Stimulated activated CD8-positive, alpha-beta memory T cell treated with anti-CD3 and anti-CD28 coated beads, Interleukin-7, amount 100 ng/mL, for 1 hour (primary cell): ENCODE measurements around the gene TFR2.

ENCODE experiments used
- DNase-seq, 2 donors: peaks; one replicate each; pipeline ENCODE4 v3.0.0-alpha.2; 2020; ENCODE audit warnings: low read depth in 2 of 2

TFR2 gene

DNA sequence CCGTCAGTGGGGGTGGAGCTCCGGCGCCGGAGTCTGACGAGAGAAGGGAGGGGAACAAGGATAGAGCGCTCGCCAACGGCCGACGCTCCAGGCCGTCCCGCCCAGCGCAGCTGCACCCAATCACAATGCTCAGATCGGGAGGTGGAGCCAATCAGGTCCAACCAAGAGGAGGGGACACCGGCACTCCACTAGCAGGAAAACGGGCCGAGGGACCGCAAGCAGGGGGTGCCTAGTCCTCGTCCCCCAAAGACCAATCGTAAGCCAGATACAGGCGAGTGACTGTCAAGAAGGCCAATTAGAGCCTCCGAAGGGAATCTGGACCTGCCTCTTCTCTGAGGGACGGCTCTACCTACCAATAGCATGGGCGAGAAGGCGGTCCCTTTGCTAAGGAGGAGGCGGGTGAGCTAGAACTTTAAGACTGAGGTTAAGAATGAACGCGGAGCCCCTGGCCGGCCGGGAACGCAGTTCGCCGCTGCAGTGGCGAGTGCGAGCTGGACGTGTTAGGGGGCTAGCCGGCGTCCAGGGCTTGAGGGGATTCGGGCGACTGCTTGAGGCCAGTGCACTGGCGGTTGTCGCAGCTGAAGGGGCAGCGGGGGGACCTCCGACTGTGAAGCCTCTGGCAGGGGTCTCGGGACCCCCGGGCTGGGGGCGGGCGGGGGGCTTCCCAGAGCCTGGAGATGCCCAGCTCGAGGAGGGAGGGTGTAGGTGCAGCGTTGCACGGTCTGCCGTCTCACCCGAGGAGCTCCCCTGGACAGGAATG, 54.9 kb downstream of the TFR2 start, which contains the start of gene FBXO24:
TSS of gene FBXO24 (plus strand) at position 63 of the 760 bp plus-strand sequence. CDS start at position 361, 298 bp downstream.
- peak; percentile 98 for DNase-seq

DNA sequence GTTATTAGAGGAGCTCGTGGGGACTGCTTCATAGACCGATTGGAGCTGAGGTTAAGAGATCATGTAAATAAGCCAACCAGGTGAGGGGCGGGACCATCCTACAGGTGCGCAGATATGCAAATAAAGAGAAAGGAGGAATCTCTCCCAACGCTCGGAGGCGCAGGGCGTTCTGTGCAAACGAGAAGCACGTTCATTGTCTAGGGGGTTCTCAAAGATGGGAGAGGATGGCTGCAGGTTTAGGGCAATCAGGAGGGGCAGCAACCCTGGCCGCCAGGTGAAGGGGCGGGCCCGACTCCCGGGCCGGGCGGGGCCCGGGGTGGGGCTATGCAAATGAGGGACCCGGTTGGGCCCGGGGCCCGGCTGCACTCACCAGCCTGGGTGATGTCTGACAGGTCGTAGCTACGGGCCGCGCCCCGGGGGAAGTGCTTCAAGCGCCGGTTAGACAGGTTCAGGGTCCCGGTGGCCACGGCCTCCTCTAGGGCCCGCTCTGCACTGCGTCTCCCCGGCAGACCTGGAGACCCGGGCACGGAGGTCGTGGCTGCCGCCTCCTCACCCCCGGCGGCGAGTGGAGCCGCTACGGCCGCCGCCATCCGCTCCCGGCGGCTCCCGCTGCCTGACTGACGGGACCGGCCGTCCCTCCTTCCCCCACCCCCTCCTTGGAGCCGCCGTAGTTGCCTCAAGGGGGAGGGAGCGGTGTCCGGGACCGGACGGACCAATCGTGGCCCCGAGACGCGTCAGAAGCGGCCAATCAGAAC, 55.7 kb downstream of the TFR2 start, which contains the start of gene LRCH4:
TSS of gene LRCH4 (minus strand) at position 619 of the 755 bp plus-strand sequence. CDS start at position 590, 29 bp downstream.
- no peak for DNase-seq

DNA sequence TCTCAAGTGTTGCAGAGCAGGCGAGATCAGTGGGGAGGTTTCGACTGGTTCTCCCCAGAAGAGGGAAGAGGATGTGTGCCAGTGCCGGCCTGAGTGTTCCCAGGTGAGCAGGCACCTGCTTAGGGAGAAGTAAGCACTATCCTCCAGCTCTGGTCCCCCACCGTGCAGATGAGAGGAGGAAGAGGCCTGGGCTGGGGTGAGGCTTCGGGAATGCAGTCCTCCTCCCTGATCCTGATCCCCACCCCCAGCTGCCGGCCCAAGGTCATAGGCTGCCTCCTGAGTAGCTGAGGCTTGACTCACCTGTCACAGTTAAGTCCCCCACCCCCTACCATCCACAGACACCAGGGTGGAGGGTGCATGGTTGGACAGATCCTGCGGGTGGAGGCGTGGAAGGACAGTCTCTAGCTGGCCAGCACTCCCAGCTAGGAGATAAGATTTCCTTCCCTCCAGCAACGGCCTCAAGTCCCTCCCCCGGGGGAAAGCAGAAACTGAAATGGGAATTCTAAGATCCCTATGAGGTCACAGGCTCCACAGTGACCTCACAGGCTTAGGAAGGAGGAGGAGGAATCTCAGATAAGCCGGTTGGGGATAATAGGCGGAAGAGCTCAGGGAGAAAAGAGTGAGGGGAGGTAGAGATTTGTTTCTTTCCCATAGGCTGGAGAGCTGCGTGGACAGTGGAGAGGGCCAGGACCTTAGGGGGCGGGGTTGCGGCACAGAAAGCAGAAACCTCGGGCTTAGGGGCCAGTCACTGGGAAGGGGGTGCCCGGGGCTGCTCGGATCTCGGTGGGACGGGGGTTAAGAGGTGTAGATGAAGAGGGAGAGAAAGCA, 56.5 kb downstream of the TFR2 start:
- DNase-seq: no peak

DNA sequence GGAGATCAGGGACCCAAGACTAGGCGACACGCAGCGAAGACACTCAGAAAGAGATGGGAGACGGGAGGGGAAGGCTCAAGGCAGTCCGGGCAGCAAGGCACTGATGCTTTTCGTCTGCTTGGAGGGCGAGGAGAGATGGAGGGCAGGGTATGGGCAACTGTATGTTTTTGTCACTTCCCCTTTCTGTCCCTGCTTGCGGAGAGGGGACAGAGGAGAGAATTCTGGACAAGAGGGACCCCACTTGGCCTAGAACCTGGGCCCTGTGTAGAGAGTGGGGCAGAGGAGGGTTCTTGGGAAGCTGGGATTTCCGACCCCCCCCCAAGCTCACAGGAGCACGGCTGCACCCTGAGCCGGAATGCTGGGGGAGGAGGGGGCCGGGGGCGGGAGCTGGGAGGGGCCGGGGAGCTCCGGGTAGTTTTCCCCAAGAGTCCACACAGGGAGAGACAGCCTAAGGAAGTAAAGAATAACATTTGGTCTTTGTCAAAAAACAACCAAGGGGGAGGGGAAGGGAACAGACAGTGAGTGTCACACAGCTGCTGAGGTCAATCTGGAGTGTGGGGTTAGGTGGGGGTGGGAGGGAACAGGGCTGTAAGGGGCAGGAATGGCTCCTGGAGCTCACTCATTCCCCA, 57.2 kb downstream of the TFR2 start:
- DNase-seq: no peak

DNA sequence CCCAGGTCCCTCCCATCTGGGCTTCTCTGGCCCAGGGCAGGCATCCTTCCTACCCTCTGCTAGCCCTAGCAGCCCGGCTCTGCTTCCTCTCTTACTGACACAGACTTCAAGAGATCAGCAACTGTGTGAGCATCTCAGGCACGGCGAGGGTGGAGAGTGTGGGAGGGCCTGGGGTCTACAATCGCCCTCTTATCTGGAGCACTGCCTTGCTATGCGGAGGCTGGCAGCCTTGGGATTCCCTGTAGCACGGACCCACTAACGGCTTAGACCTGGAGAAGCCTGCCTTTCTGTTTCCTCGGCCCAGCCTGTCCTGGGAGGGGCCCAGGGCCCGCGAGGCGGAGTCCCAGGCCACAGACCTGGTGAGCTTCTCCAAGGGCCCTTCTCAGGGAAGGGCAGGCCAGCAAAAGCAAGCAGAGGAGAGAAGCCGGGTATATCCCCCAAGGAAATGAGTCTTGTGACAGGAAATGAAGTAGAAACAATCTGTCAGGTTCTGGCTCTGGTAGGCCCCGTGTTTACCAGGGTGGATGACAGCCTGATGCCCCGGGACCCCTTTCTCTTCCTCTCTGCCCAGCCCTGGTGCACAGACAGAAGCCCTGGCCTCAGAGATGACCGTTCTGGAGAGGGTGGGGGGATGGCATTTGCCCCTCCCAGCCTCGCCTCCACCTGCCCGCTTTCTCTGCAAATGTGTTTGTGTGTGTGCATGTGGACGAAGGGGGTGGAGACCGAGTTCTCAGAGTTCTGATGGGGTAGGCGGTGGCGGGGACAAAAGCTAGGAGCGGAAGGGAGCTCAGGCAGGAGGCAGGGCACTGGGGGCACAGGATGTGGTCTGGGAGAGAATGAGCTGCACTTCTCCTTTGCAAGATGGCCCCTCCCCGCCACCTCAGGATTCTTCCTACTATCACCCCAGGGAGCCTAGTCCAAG, 58.0 kb downstream of the TFR2 start:
- DNase-seq: no peak

DNA sequence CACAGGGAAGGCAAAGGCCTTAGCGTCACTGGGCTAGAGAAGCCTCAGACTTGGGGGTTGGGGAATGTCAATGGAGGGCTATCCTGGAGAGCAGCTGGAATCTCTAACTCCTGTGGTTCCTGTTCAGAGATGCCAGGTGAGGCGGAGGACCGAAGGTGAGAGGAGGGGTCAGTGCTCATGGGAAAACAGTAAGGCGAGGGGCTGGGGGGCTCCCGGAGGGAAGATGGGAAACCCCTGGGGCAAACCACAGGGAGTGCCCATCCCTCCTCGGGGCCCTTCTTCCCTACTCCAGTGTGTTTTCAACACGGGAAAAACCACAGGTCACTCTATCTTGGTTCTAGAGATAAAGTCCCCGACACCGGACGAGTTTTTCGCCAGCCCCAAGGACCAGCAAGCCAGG, 58.7 kb downstream of the TFR2 start:
- DNase-seq: no peak

DNA sequence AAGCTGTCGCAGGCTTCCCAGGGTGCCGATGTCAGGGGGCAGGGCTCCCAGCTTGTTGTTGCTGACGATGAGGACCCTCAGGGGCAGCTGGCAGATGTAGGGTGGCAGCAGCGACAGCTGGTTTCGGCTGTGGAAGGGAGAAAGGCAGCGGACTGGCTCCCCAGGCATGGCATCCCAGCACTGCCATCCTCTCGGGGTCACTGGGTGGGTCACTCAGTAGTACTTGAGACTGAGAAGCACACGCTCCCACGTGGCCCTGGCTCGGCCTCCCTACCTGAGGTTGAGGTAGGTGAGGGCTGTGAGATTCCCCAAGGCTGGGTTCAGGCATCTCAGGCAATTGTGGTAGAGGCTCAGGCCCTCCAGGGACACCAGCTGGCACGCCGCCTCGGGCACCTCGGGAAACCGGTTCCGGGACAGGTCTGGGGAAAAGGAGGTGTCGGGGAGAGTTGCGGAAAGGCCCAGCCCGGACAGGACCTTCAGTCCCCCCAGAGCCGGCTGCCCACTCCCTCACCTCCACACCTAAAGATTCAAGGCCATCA, 59.2 kb downstream of the TFR2 start:
- no peak for DNase-seq

DNA sequence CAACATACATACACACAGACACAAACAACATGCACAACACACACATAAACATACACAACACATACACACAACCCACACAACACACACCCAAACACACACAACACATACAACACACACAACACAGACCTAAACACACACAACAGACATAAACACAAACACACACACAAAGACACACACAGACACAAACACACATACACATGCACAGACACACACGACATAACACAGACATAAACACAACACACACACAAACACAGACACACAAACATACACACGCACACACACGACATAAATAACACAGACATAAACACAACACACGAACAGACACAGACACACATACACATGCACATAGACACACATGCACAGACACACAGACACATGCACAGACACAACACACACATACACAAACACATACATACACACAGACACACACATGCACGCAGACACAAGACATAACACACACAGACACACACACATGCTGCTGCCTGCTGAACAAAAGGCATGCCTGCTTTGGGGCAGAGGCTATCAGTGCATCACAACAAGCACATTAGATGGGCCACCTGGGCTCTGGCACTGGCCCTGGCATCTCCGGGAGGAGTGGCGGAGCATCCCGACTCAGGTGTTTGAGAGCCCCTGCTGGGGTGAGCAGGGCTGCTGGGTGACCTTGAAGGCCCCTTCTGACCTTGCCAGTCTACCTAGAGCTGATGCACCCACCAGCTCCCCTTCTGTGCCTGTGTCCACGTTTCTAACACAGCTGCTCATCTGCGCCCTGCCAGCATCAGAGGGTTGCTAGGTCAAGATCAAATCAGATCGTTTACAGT, 60.7 kb downstream of the TFR2 start:
- no peak for DNase-seq

DNA sequence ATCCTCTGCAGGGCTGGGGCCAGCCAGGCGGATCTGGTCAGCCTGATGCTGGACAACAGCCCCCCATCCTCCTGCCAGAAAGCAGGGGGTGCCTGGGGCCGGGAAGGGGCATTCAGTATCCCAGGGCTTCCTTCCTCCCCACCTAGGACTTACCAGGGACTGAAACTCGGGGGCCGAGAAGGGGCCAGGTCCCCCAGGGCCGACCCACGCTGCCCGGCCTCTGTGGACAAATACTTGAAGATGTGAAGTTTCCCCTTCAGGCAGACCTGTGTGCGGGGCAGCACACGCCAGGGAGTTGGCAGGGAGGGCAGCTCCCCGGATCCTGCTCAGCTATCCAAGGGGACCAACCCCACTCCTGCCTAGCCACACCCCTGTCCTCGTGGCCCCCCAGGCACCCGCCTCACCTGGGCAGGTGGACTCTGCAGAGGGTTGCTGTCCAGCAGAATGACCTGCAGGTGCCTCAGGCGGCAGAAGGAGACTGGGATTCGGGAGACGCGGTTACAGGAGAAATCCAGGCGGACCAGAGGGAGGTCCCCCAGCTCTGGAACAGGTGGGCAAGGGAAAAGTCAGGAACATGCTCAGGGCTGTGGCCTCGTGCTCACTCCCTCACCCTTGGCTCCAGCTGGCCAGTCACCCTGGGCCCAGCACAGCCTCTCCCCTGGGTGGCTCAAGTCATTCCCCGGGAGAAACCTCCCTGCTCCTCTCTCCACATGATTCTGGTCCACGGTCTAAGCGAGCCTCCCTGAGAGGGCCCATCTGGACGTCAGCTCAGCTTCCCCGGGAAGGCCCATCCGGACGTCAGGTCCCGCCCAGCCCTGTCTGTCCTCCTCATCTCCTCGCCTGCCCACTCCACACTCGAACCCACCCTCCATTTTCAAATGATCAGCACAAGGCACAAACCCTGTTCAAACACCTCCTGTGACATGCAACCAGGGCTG, 62.8 kb downstream of the TFR2 start:
- no peak for DNase-seq

DNA sequence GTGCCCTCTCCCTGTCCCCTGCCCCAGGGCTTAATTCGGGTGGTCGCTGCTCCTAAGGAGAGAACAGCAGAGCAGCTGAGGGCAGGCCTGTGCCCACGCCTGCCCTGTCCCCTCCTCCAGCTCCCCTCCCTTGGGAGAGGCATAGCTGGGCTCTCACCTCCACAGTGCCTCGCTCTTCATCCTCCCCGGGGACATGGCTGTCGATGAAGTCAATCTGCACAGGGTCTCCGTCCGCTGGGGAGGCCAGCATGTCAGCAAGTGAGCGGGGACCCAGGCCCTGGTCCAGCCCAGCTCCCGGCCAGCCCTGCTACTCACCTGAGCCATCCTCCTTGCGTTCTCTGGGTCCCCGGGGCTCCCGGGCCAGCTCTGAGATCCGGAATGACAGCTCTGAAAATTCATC, 63.8 kb downstream of the TFR2 start:
- DNase-seq: no peak

DNA sequence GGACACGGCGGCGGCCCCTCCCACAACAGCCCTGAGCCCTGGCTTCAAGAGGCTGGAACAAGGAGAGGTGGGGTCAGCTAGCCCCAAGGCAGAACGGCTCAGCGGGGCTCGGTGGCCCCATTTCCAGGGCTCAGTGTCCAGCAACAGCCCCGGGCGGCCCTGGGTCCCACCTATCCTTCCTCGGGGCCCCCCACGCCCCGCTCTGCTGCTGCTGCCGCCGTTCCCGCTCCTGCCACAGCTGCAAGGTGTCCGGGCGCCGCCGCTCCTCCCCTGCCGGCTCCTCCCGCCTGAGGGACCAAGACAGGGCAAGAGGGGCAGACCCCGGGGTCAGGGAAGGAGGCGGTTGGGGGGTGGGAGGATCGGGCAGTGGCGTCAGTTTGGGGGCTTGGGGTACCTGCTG, 64.2 kb downstream of the TFR2 start:
- no peak for DNase-seq

DNA sequence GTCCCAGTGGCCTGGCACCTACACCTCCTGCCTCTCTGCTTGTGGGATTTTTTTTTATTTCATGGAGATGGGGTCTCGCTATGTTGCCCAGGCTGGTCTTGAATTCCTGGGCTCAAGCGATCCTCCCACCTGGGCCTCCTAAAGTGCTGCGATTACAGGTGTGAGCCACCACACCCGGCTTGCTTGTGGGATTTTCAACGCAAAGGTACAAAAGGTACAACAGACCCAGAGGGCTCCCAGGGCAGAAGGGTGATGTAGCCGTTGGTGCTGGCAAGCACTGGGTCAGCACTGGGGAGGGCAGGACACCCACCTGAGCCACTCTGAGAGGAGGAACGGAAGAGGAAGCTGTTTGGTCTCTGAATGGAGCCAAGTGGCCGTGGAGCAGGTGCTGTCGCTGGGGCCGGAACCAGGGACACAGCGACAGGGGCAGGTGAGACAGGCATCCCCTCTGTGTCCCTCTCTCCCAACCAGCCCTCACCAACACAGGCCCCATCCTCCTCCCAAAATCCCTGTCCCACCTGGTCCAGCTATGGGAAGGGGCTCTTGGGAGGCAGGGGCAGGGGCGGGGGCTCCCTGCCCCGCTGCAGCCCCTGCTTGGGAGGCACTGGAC, 64.9 kb downstream of the TFR2 start:
- DNase-seq: no peak

DNA sequence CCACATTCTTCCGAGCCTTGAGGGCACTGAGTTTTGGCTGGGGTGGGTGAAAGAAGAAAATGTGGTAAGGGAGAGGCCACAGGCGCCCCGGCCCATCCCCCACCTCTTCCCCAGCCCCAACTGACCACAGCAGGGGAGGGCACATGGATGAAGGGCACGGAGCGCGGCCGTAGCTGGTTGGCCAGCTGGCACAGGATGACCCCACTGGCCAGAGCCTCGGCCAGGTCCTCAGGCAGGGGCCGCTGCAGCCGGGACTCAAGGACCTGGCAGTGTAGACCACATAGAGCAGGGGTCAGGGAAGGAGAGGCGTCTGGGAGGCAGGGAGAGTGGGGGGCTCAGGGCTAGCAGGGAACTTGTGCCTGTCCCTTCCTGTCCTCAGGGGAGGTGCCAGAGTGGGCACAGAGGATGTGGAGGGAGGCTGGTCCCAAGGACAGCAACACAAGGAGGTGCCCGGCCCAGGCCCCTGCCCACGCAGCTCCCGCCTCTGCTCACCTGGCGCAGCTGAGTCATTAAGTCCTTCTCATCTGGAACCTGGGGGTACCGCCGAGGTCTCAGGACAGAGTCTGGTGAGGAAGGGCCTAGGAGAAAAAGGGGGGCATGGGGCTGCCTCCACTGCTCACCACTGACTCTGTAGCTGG, 65.5 kb downstream of the TFR2 start:
- DNase-seq: no peak

DNA sequence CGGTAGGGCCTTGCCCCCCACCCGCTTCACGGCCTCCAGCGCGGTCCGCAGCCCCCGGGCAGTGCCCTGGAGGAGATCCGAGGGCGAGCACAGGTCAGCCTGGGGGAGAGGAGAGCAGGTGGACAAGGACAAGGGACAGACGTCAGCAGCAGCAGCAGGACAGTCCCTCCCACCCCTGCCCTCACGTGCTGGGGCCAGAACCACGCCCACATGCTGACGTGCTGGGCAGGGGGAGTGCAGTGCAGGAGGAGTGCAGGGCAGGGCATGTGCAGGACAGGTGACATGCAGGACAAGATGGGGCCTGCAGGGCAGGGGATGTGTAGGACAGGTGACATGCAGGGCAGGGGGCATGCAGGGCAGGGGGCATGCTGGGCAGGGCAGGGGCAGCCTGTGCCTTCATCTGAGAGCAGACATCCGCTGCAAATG, 66.1 kb downstream of the TFR2 start:
- DNase-seq: no peak

DNA sequence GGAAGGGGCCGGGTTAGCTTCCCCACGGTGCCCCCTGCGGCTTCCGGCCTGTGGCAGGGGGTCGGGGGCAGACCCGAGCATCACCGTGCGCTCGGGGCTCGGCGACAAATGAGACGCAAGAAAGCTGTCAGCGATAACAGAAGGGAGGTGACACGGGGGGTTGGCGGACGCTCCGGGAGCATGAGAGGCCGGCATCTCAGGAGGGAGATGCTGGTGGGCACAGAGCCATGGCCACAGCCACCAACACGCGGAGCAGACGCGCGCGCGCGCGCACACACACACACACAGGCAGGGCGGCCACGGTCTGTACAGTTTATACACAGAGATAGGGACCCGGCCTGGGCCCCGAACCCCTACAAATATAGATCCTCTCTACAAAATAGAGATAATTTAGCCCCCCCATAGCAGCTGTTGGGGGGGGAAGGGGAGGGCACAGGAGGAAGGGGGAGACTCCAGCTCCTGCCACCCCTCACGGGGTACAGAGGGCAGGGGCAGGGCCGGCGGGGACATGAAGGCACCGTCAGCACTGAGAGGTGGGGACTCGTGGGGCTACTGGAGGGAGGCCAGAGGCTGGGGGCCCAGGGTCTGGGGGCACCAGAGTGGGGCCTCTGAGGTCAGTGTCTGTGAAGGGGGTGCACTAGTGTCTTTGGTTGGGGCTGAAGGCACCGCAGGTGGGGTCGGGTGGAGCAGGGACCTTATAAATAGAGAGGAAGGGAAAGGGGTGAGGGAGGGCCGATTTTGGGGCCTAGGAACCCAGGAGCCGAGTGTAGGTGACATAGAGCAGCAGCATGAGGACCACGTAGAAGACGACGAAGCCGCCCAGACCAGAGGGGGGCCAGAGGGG, 66.8 kb downstream of the TFR2 start:
- DNase-seq: no peak

DNA sequence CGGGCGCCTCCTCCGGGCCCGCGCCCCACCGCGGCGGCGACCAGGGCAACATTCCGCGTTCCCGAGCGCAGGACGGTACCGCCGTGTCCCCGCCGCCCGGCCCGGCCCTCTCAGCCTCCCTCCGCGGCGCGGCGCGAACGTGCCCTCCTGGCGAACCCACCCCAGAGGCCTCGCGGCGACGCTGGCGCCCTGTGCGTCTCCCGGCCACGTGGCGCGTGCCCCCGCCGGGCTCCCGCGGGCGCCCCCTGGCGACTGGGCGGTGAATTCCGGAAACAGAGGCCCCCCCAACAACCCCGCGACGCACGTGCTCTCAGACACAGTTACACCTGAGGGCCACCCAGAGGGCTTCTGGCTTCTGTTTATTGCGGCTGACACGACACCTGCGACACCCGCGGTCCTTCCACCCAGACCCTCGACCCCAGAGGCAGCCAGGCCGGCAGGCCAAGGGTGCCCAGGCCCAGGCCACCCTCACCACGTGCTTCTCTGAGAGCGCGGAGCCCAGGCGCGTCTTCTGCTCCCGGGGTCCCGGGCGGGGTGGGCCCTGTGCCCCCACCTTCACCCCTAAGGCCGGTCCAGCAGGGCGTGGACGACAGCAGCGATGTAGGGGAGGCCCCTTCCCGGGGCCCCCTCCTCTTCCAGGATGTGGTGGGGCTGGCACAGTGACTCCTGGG, 67.5 kb downstream of the TFR2 start, which contains the start of gene SAP25:
TSS of gene SAP25 (minus strand) at position 210 of the 671 bp plus-strand sequence. CDS start at position 52, 158 bp downstream.
- no peak for DNase-seq
